CD4-positive, alpha-beta T cell treated with Interleukin-4 for 4 hours (primary cell): ENCODE measurements around the gene MOSPD3.

ENCODE experiments used
- DNase-seq: peaks from one replicate; pipeline ENCODE4 v3.0.0-alpha.2; 2020

MOSPD3 gene

DNA sequence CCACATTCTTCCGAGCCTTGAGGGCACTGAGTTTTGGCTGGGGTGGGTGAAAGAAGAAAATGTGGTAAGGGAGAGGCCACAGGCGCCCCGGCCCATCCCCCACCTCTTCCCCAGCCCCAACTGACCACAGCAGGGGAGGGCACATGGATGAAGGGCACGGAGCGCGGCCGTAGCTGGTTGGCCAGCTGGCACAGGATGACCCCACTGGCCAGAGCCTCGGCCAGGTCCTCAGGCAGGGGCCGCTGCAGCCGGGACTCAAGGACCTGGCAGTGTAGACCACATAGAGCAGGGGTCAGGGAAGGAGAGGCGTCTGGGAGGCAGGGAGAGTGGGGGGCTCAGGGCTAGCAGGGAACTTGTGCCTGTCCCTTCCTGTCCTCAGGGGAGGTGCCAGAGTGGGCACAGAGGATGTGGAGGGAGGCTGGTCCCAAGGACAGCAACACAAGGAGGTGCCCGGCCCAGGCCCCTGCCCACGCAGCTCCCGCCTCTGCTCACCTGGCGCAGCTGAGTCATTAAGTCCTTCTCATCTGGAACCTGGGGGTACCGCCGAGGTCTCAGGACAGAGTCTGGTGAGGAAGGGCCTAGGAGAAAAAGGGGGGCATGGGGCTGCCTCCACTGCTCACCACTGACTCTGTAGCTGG lies 36.5 kb upstream of the MOSPD3 start:
- no peak for DNase-seq

DNA sequence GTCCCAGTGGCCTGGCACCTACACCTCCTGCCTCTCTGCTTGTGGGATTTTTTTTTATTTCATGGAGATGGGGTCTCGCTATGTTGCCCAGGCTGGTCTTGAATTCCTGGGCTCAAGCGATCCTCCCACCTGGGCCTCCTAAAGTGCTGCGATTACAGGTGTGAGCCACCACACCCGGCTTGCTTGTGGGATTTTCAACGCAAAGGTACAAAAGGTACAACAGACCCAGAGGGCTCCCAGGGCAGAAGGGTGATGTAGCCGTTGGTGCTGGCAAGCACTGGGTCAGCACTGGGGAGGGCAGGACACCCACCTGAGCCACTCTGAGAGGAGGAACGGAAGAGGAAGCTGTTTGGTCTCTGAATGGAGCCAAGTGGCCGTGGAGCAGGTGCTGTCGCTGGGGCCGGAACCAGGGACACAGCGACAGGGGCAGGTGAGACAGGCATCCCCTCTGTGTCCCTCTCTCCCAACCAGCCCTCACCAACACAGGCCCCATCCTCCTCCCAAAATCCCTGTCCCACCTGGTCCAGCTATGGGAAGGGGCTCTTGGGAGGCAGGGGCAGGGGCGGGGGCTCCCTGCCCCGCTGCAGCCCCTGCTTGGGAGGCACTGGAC lies 35.9 kb upstream of the MOSPD3 start:
- DNase-seq: no peak

DNA sequence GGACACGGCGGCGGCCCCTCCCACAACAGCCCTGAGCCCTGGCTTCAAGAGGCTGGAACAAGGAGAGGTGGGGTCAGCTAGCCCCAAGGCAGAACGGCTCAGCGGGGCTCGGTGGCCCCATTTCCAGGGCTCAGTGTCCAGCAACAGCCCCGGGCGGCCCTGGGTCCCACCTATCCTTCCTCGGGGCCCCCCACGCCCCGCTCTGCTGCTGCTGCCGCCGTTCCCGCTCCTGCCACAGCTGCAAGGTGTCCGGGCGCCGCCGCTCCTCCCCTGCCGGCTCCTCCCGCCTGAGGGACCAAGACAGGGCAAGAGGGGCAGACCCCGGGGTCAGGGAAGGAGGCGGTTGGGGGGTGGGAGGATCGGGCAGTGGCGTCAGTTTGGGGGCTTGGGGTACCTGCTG lies 35.2 kb upstream of the MOSPD3 start:
- no peak for DNase-seq

DNA sequence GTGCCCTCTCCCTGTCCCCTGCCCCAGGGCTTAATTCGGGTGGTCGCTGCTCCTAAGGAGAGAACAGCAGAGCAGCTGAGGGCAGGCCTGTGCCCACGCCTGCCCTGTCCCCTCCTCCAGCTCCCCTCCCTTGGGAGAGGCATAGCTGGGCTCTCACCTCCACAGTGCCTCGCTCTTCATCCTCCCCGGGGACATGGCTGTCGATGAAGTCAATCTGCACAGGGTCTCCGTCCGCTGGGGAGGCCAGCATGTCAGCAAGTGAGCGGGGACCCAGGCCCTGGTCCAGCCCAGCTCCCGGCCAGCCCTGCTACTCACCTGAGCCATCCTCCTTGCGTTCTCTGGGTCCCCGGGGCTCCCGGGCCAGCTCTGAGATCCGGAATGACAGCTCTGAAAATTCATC lies 34.8 kb upstream of the MOSPD3 start:
- no peak for DNase-seq

DNA sequence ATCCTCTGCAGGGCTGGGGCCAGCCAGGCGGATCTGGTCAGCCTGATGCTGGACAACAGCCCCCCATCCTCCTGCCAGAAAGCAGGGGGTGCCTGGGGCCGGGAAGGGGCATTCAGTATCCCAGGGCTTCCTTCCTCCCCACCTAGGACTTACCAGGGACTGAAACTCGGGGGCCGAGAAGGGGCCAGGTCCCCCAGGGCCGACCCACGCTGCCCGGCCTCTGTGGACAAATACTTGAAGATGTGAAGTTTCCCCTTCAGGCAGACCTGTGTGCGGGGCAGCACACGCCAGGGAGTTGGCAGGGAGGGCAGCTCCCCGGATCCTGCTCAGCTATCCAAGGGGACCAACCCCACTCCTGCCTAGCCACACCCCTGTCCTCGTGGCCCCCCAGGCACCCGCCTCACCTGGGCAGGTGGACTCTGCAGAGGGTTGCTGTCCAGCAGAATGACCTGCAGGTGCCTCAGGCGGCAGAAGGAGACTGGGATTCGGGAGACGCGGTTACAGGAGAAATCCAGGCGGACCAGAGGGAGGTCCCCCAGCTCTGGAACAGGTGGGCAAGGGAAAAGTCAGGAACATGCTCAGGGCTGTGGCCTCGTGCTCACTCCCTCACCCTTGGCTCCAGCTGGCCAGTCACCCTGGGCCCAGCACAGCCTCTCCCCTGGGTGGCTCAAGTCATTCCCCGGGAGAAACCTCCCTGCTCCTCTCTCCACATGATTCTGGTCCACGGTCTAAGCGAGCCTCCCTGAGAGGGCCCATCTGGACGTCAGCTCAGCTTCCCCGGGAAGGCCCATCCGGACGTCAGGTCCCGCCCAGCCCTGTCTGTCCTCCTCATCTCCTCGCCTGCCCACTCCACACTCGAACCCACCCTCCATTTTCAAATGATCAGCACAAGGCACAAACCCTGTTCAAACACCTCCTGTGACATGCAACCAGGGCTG lies 33.8 kb upstream of the MOSPD3 start:
- no peak for DNase-seq

DNA sequence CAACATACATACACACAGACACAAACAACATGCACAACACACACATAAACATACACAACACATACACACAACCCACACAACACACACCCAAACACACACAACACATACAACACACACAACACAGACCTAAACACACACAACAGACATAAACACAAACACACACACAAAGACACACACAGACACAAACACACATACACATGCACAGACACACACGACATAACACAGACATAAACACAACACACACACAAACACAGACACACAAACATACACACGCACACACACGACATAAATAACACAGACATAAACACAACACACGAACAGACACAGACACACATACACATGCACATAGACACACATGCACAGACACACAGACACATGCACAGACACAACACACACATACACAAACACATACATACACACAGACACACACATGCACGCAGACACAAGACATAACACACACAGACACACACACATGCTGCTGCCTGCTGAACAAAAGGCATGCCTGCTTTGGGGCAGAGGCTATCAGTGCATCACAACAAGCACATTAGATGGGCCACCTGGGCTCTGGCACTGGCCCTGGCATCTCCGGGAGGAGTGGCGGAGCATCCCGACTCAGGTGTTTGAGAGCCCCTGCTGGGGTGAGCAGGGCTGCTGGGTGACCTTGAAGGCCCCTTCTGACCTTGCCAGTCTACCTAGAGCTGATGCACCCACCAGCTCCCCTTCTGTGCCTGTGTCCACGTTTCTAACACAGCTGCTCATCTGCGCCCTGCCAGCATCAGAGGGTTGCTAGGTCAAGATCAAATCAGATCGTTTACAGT lies 31.7 kb upstream of the MOSPD3 start:
- no peak for DNase-seq

DNA sequence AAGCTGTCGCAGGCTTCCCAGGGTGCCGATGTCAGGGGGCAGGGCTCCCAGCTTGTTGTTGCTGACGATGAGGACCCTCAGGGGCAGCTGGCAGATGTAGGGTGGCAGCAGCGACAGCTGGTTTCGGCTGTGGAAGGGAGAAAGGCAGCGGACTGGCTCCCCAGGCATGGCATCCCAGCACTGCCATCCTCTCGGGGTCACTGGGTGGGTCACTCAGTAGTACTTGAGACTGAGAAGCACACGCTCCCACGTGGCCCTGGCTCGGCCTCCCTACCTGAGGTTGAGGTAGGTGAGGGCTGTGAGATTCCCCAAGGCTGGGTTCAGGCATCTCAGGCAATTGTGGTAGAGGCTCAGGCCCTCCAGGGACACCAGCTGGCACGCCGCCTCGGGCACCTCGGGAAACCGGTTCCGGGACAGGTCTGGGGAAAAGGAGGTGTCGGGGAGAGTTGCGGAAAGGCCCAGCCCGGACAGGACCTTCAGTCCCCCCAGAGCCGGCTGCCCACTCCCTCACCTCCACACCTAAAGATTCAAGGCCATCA lies 30.2 kb upstream of the MOSPD3 start:
- DNase-seq: no peak

DNA sequence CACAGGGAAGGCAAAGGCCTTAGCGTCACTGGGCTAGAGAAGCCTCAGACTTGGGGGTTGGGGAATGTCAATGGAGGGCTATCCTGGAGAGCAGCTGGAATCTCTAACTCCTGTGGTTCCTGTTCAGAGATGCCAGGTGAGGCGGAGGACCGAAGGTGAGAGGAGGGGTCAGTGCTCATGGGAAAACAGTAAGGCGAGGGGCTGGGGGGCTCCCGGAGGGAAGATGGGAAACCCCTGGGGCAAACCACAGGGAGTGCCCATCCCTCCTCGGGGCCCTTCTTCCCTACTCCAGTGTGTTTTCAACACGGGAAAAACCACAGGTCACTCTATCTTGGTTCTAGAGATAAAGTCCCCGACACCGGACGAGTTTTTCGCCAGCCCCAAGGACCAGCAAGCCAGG lies 29.7 kb upstream of the MOSPD3 start:
- DNase-seq: no peak

DNA sequence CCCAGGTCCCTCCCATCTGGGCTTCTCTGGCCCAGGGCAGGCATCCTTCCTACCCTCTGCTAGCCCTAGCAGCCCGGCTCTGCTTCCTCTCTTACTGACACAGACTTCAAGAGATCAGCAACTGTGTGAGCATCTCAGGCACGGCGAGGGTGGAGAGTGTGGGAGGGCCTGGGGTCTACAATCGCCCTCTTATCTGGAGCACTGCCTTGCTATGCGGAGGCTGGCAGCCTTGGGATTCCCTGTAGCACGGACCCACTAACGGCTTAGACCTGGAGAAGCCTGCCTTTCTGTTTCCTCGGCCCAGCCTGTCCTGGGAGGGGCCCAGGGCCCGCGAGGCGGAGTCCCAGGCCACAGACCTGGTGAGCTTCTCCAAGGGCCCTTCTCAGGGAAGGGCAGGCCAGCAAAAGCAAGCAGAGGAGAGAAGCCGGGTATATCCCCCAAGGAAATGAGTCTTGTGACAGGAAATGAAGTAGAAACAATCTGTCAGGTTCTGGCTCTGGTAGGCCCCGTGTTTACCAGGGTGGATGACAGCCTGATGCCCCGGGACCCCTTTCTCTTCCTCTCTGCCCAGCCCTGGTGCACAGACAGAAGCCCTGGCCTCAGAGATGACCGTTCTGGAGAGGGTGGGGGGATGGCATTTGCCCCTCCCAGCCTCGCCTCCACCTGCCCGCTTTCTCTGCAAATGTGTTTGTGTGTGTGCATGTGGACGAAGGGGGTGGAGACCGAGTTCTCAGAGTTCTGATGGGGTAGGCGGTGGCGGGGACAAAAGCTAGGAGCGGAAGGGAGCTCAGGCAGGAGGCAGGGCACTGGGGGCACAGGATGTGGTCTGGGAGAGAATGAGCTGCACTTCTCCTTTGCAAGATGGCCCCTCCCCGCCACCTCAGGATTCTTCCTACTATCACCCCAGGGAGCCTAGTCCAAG lies 28.9 kb upstream of the MOSPD3 start:
- peak; percentile 64 for DNase-seq

DNA sequence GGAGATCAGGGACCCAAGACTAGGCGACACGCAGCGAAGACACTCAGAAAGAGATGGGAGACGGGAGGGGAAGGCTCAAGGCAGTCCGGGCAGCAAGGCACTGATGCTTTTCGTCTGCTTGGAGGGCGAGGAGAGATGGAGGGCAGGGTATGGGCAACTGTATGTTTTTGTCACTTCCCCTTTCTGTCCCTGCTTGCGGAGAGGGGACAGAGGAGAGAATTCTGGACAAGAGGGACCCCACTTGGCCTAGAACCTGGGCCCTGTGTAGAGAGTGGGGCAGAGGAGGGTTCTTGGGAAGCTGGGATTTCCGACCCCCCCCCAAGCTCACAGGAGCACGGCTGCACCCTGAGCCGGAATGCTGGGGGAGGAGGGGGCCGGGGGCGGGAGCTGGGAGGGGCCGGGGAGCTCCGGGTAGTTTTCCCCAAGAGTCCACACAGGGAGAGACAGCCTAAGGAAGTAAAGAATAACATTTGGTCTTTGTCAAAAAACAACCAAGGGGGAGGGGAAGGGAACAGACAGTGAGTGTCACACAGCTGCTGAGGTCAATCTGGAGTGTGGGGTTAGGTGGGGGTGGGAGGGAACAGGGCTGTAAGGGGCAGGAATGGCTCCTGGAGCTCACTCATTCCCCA lies 28.2 kb upstream of the MOSPD3 start:
- no peak for DNase-seq

DNA sequence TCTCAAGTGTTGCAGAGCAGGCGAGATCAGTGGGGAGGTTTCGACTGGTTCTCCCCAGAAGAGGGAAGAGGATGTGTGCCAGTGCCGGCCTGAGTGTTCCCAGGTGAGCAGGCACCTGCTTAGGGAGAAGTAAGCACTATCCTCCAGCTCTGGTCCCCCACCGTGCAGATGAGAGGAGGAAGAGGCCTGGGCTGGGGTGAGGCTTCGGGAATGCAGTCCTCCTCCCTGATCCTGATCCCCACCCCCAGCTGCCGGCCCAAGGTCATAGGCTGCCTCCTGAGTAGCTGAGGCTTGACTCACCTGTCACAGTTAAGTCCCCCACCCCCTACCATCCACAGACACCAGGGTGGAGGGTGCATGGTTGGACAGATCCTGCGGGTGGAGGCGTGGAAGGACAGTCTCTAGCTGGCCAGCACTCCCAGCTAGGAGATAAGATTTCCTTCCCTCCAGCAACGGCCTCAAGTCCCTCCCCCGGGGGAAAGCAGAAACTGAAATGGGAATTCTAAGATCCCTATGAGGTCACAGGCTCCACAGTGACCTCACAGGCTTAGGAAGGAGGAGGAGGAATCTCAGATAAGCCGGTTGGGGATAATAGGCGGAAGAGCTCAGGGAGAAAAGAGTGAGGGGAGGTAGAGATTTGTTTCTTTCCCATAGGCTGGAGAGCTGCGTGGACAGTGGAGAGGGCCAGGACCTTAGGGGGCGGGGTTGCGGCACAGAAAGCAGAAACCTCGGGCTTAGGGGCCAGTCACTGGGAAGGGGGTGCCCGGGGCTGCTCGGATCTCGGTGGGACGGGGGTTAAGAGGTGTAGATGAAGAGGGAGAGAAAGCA lies 27.4 kb upstream of the MOSPD3 start:
- no peak for DNase-seq

DNA sequence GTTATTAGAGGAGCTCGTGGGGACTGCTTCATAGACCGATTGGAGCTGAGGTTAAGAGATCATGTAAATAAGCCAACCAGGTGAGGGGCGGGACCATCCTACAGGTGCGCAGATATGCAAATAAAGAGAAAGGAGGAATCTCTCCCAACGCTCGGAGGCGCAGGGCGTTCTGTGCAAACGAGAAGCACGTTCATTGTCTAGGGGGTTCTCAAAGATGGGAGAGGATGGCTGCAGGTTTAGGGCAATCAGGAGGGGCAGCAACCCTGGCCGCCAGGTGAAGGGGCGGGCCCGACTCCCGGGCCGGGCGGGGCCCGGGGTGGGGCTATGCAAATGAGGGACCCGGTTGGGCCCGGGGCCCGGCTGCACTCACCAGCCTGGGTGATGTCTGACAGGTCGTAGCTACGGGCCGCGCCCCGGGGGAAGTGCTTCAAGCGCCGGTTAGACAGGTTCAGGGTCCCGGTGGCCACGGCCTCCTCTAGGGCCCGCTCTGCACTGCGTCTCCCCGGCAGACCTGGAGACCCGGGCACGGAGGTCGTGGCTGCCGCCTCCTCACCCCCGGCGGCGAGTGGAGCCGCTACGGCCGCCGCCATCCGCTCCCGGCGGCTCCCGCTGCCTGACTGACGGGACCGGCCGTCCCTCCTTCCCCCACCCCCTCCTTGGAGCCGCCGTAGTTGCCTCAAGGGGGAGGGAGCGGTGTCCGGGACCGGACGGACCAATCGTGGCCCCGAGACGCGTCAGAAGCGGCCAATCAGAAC lies 26.7 kb upstream of the MOSPD3 start, which contains the start of gene LRCH4:
LRCH4 (minus strand) TSS at position 619 of the 755 bp plus-strand sequence; CDS start at position 590, 29 bp downstream.
- peak; percentile 39 for DNase-seq

DNA sequence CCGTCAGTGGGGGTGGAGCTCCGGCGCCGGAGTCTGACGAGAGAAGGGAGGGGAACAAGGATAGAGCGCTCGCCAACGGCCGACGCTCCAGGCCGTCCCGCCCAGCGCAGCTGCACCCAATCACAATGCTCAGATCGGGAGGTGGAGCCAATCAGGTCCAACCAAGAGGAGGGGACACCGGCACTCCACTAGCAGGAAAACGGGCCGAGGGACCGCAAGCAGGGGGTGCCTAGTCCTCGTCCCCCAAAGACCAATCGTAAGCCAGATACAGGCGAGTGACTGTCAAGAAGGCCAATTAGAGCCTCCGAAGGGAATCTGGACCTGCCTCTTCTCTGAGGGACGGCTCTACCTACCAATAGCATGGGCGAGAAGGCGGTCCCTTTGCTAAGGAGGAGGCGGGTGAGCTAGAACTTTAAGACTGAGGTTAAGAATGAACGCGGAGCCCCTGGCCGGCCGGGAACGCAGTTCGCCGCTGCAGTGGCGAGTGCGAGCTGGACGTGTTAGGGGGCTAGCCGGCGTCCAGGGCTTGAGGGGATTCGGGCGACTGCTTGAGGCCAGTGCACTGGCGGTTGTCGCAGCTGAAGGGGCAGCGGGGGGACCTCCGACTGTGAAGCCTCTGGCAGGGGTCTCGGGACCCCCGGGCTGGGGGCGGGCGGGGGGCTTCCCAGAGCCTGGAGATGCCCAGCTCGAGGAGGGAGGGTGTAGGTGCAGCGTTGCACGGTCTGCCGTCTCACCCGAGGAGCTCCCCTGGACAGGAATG lies 25.9 kb upstream of the MOSPD3 start, which contains the start of gene FBXO24:
FBXO24 (plus strand) TSS at position 63 of the 760 bp plus-strand sequence; CDS start at position 361, 298 bp downstream.
- DNase-seq: peak; percentile 100

DNA sequence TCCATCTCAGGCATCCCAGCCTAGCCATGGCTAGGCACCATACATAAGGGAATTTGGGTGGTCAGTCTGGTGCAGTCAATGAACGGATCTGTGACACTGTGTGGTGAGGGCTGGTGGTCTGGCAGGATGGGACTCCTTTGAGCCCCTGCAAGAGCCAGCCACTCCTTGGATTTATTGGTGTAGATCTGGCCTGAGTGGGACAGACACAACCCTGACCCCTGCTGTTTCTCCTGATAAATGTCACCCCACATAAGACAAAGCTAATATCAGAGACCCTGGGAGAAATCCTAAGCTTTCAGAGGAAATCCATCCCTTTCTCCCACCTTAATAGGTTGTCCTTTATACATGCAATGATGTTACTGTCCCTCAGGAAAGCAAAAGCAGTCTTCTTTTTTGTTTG lies 23.9 kb upstream of the MOSPD3 start:
- DNase-seq: peak; percentile 24

DNA sequence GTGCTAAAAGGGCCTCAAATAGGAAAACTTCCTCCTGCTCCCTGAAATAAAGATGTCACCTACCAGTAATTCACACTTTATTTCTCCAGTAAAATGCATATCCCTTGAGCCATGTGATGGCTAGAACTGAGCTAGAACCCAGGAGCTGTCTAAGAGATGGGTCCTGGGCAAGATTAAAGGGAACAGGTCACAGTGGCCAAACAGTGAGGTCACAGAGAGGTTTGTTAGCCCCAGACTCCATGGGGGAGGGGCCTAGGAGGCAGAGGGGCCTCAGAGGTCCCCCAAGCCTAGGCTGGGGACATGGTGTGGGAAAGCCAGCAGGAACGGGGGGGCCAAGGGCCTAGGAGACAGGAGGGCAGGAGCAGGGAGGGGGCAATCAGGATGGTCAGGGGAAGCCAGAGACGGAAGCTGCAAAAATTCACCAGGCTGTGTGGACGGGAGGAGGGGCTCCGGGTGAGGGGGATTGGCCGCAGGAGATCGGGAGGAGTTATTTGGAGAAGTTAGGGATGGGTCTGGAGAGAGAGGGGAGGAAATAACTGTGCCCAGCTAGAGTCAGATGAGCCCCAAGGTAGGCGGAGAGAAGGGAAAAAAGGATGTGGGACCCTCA lies 22.9 kb upstream of the MOSPD3 start:
- DNase-seq: no peak

DNA sequence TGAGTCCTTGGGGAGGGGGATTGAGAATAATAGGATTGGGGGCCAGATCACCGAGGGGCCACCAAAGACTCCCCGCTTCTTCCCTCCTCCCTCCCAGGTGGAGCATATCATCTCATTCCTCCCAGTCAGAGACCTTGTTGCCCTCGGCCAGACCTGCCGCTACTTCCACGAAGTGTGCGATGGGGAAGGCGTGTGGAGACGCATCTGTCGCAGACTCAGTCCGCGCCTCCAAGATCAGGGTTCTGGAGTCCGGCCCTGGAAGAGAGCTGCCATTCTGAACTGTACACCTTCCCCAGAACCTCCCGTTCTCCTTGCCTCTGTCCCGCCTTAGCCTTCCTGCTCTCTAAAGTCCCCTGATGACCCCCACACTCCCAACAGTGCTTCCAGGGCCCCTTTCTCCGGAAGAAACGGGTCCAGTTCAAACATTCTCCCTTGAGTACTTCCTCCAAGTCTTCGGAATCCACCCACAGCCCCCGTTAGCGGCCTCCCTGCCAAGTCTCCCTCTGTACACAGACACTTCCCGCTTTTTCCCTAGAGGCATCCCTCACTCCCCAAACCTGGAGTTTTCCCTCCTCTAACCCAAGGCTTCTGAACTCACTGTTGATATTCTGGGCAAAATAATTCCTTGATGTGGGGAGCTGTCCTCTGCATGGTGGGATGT lies 22.1 kb upstream of the MOSPD3 start:
- DNase-seq: no peak

DNA sequence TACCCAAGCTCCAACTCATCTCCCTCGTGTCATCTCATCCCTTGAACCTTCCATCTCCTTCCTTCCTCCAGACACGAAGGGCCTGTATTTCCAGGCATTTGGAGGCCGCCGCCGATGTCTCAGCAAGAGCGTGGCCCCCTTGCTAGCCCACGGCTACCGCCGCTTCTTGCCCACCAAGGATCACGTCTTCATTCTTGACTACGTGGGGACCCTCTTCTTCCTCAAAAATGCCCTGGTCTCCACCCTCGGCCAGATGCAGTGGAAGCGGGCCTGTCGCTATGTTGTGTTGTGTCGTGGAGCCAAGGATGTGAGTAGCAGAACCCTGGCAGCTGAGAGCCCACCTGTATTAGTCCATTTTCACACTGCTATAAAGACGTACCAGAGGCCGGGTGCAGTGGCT lies 20.7 kb upstream of the MOSPD3 start:
- no peak for DNase-seq
